ENCODE measurements around the gene AMOTL2. TPM values are rescaled to one million over a fixed set of nuclear protein-coding genes. Genes with fewer than 3 reads are reported as not detected.

AMOTL2 gene
- total and polyA plus RNA-seq, 2 donors (not counting 1 experiment from before 2014, with no cell fraction given): not detected

DNA sequence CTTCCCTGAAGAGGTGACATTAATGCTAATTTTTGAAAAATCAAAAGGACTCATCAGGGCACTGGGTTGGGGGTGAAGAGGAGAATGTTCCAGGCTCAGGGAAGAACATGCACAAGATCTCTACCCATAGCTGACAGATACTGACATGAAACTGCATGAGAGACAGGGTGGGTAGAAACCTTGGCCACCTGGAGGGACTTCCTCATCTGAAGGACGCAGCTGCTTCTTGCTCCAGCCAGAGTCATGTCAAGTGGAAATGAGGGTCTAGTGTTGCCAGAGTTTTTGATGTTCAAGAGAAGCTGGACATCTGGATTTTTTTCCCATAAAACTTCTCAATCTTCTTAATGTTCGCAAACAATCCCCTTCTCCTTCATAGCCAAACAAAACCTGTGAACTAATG, 29.7 kb downstream of the AMOTL2 start:
- WGBS (ENCODE audit: insufficient coverage): 100% methylated on average over 1 of the region's 2 CpGs
- Histone ChIP-seq H3K9ac (ENCODE audit: low read length) (no peak overlapping the region), H4K20me1 (ENCODE audit: control insufficient read depth, insufficient read depth, low read length, poor library complexity, severe bottlenecking) (no peaks in the 10 kb centered on the region), H3K4me1 (ENCODE audit: control insufficient read depth in 2 of 2, insufficient read depth in 2 of 2, low read length in 2 of 2) (no peaks in the 10 kb centered on the region), H3K79me2 (ENCODE audit: control insufficient read depth, insufficient read depth, low read length) (no peaks in the 10 kb centered on the region), H3K27me3 (replicated peaks in 1 of 4; ENCODE audit: control extremely low read depth in 1 of 4, control insufficient read depth in 3 of 4, insufficient read depth in 4 of 4, low read length in 3 of 4) (peaks cover 0 to 3% (median 0%) of the 10 kb centered on the region in 4 experiments), H3K27ac (ENCODE audit: low read length in 2 of 2) (no peak overlapping the region), H3K36me3 (replicated peaks in 1 of 2; ENCODE audit: control extremely low read depth in 1 of 2, control insufficient read depth in 1 of 2, extremely low read depth in 1 of 2, insufficient read depth in 2 of 2, low read length in 1 of 2) (no peaks in the 10 kb centered on the region), H2AFZ (ENCODE audit: insufficient read depth, low read depth, low read length, poor library complexity, severe bottlenecking) (no peak overlapping the region), H3K9me3 (ENCODE audit: control extremely low read depth in 1 of 3, control insufficient read depth in 2 of 3, insufficient read depth in 1 of 3, low read length in 2 of 3) (peaks cover 0 to 13% (median 9%) of the 10 kb centered on the region in 3 donors), H3K4me3 (ENCODE audit: control extremely low read depth in 1 of 5, extremely low read depth in 1 of 5, insufficient read depth in 1 of 5, low read depth in 2 of 5, low read length in 4 of 5) (no peak overlapping the region), H3K4me2 (replicated peaks; ENCODE audit: low read depth, low read length, poor library complexity, severe bottlenecking) (no peak overlapping the region)
- intact Hi-C loops (cut with micrococcal nuclease): no loop called here
- ATAC-seq (ENCODE audit: low read depth) (no peak), DNase-seq (no peak)
- CTCF ChIA-PET: no interaction called here
- Mint-ChIP-seq H3K27ac (no peak overlapping the region), H3K9me3 (ENCODE audit: insufficient read depth) (peaks cover 9% of the 10 kb centered on the region), H3K27me3 (no peaks in the 10 kb centered on the region), H3K4me1 (peaks cover 4% of the 10 kb centered on the region), H3K4me3 (no peak overlapping the region)
- TF ChIP-seq, protein P1, sequence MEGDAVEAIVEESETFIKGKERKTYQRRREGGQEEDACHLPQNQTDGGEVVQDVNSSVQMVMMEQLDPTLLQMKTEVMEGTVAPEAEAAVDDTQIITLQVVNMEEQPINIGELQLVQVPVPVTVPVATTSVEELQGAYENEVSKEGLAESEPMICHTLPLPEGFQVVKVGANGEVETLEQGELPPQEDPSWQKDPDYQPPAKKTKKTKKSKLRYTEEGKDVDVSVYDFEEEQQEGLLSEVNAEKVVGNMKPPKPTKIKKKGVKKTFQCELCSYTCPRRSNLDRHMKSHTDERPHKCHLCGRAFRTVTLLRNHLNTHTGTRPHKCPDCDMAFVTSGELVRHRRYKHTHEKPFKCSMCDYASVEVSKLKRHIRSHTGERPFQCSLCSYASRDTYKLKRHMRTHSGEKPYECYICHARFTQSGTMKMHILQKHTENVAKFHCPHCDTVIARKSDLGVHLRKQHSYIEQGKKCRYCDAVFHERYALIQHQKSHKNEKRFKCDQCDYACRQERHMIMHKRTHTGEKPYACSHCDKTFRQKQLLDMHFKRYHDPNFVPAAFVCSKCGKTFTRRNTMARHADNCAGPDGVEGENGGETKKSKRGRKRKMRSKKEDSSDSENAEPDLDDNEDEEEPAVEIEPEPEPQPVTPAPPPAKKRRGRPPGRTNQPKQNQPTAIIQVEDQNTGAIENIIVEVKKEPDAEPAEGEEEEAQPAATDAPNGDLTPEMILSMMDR (IDR thresholded peaks at IDR 0.05): no peak
- TF ChIP-seq EZH2 (IDR thresholded peaks at IDR 0.05; ENCODE audit: borderline replicate concordance, insufficient read depth, low read depth, low read length, poor library complexity, severe bottlenecking): no peak
- POLR2A ChIA-PET: no interaction called here

DNA sequence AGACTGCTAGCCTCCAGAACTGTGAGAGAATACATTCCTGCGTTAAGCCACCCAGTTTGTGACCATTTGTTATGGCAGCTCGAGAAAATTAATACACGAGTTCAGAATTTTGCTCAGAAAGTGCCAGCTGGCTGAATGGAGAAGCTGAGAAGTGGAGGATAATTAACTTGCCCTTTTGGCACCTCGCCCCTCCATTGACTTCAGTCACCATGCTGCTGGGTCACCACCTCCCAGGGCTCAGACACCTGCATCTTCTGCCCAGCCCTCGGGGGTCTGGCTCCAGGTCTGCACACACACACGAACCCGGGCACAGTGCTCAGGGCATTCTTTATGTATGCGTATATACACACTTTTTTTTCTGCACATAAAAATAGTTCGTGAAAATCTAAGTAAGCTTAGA, 32.0 kb downstream of the AMOTL2 start:
- Histone ChIP-seq H3K79me2 (ENCODE audit: control insufficient read depth, insufficient read depth, low read length) (no peaks in the 10 kb centered on the region), H3K4me3 (ENCODE audit: control extremely low read depth in 1 of 5, extremely low read depth in 1 of 5, insufficient read depth in 1 of 5, low read depth in 2 of 5, low read length in 4 of 5) (no peak overlapping the region), H3K36me3 (replicated peaks in 1 of 2; ENCODE audit: control extremely low read depth in 1 of 2, control insufficient read depth in 1 of 2, extremely low read depth in 1 of 2, insufficient read depth in 2 of 2, low read length in 1 of 2) (no peaks in the 10 kb centered on the region), H3K27ac (ENCODE audit: low read length in 2 of 2) (no peak overlapping the region), H3K9me3 (ENCODE audit: control extremely low read depth in 1 of 3, control insufficient read depth in 2 of 3, insufficient read depth in 1 of 3, low read length in 2 of 3) (peaks cover 0 to 9% (median 6%) of the 10 kb centered on the region in 3 donors), H3K4me1 (ENCODE audit: control insufficient read depth in 2 of 2, insufficient read depth in 2 of 2, low read length in 2 of 2) (no peaks in the 10 kb centered on the region), H3K9ac (ENCODE audit: low read length) (no peak overlapping the region), H2AFZ (ENCODE audit: insufficient read depth, low read depth, low read length, poor library complexity, severe bottlenecking) (no peak overlapping the region), H3K4me2 (replicated peaks; ENCODE audit: low read depth, low read length, poor library complexity, severe bottlenecking) (no peak overlapping the region), H4K20me1 (ENCODE audit: control insufficient read depth, insufficient read depth, low read length, poor library complexity, severe bottlenecking) (no peaks in the 10 kb centered on the region), H3K27me3 (replicated peaks in 1 of 4; ENCODE audit: control extremely low read depth in 1 of 4, control insufficient read depth in 3 of 4, insufficient read depth in 4 of 4, low read length in 3 of 4) (peaks cover 0 to 3% (median 0%) of the 10 kb centered on the region in 4 experiments)
- peaks cover 4% of the 10 kb centered on the region for H3K4me1 Mint-ChIP-seq
- ATAC-seq (ENCODE audit: low read depth): no peak
- CTCF ChIA-PET: no interaction called here
- intact Hi-C loops (cut with micrococcal nuclease): no loop called here
- no peak overlapping the region for H3K4me3 Mint-ChIP-seq
- no peak for TF ChIP-seq EZH2 (IDR thresholded peaks at IDR 0.05; ENCODE audit: borderline replicate concordance, insufficient read depth, low read depth, low read length, poor library complexity, severe bottlenecking)
- TF ChIP-seq, protein P1 (IDR thresholded peaks at IDR 0.05): no peak
- POLR2A ChIA-PET: no interaction called here
- no peaks in the 10 kb centered on the region for H3K27me3 Mint-ChIP-seq
- H3K27ac Mint-ChIP-seq: no peak overlapping the region
- H3K9me3 Mint-ChIP-seq (ENCODE audit: insufficient read depth): peaks cover 9% of the 10 kb centered on the region
- DNase-seq: no peak
- 67% methylated on average over 1 of the region's 9 CpGs for WGBS (ENCODE audit: insufficient coverage)
